ENCODE data around the gene TAB2.

- TF ChIP-seq POLR2A (IDR thresholded peaks at IDR 0.05), result no peak
- TF ChIP-seq CTCF (IDR thresholded peaks at IDR 0.05), result no peak
- no peak for TF ChIP-seq POLR2AphosphoS5 (IDR thresholded peaks at IDR 0.05)
- TF ChIP-seq EP300 (IDR thresholded peaks at IDR 0.05), result no peak
These were observed 39.9 kb upstream of the TAB2 start for GRCh38 chr6:149277621-149278020.
